ENCODE results near the gene UBALD1.

GRCh38 chr16:4612474-4612931 is 2.2 kb downstream of the UBALD1 start:
- TF ChIP-seq POLR2A (IDR thresholded peaks at IDR 0.05; ENCODE audit: low read length), result no peak
- TF ChIP-seq GATA1 (IDR thresholded peaks at IDR 0.05; ENCODE audit: low read depth, low read length), result no peak

Data from erythroblast (primary cell).